OCI-LY7 (cell line): ENCODE measurements around the gene MYMK. TPM values are rescaled to one million over a fixed set of nuclear protein-coding genes. Genes with fewer than 3 reads are reported as not detected.

Source experiments
- Bru-seq: library from RNA; stranded (reverse); fragments of 400-500 nt; gene quantifications from one replicate; lab custom pipeline; 2021; lab: Mats Ljungman, UMichigan
- BruChase-seq, 2 experiments: library from RNA; stranded (reverse); fragments of 400-500 nt; gene quantifications; one replicate each; lab custom pipeline; 2021; lab: Mats Ljungman, UMichigan
- BruUV-seq: library from RNA; stranded (reverse); fragments of 400-500 nt; replicated peaks from 2 replicates; lab custom pipeline; 2021; lab: Mats Ljungman, UMichigan
- CTCF ChIA-PET: fragments of 300-600 bp; sonication (Branson Sonifier 250); formaldehyde crosslinking; loops from one replicate; lab custom pipeline; 2022; ENCODE audit warnings: antibody characterized with exemption; ENCODE audit not compliant: unreplicated experiment; lab: Charles Lee
- POLR2A ChIA-PET: fragments of 300-600 bp; sonication (Branson Sonifier 250); formaldehyde crosslinking; loops from one replicate; lab custom pipeline; 2022; ENCODE audit warnings: antibody characterized with exemption; lab: Charles Lee
- DNase-seq: peaks from one replicate; pipeline ENCODE4 v3.0.0-alpha.2; 2015; ENCODE audit warnings: low spot score
- H2AFZ ChIP-seq: fragments of 200-600 bp; sonication (generic), shearing (Covaris generic); 2 replicates; pipeline ENCODE4 v1.6.1; 2014; ENCODE audit warnings: mild to moderate bottlenecking, antibody characterized with exemption, low read length, moderate library complexity
- H3K27ac ChIP-seq: fragments of 200-600 bp; sonication (generic); 2 replicates; pipeline ENCODE4 v1.5.1; 2014; ENCODE audit warnings: mixed run types, low read depth, mild to moderate bottlenecking, moderate library complexity, low read length, inconsistent platforms; ENCODE audit not compliant: poor library complexity, severe bottlenecking
- H3K36me3 ChIP-seq: fragments of 200-600 bp; sonication (generic); 2 replicates; pipeline ENCODE4 v1.6.1; 2014; ENCODE audit warnings: mild to moderate bottlenecking, antibody characterized with exemption, low read length, moderate library complexity, mixed read lengths; ENCODE audit not compliant: insufficient read depth
- H3K4me1 ChIP-seq: fragments of 200-600 bp; sonication (generic); 2 replicates; pipeline ENCODE4 v1.5.1; 2014; ENCODE audit warnings: mild to moderate bottlenecking, low read length; ENCODE audit not compliant: insufficient read depth, poor library complexity, severe bottlenecking
- H3K4me2 ChIP-seq: fragments of 200-600 bp; sonication (generic); 2 replicates; pipeline ENCODE4 v1.6.1; 2014; ENCODE audit warnings: mild to moderate bottlenecking, low read length
- H3K4me3 ChIP-seq: fragments of 200-600 bp; sonication (generic); 2 replicates; pipeline ENCODE4 v1.5.1; 2014; ENCODE audit warnings: mild to moderate bottlenecking, low read depth, low read length; ENCODE audit not compliant: poor library complexity, severe bottlenecking
- H3K79me2 ChIP-seq: fragments of 200-600 bp; sonication (generic); 2 replicates; pipeline ENCODE4 v1.6.1; 2016; ENCODE audit warnings: low read depth, mild to moderate bottlenecking, low read length, moderate library complexity, mixed read lengths; ENCODE audit not compliant: insufficient read depth
- H3K9me2 ChIP-seq: fragments of 200-600 bp; sonication (generic); 2 replicates; pipeline ENCODE4 v1.6.1; 2016; ENCODE audit warnings: mild to moderate bottlenecking, low read length, mixed read lengths; ENCODE audit not compliant: insufficient read depth
- H3K9me3 ChIP-seq: fragments of 200-600 bp; sonication (generic); 2 replicates; pipeline ENCODE4 v1.6.1; 2014; ENCODE audit warnings: mild to moderate bottlenecking, mixed run types, low read length, mixed read lengths
- H4K20me1 ChIP-seq: fragments of 200-600 bp; sonication (generic); 2 replicates; pipeline ENCODE4 v1.6.1; 2014; ENCODE audit warnings: mild to moderate bottlenecking, antibody characterized with exemption, low read length, moderate library complexity, mixed read lengths; ENCODE audit not compliant: insufficient read depth
- CTCF ChIP-seq: fragments of 200-600 bp; sonication (generic); conservative IDR thresholded peaks from 2 replicates; pipeline ENCODE4 v1.5.1; 2014; ENCODE audit warnings: mild to moderate bottlenecking, antibody characterized with exemption, low read length, moderate library complexity, mixed read lengths
- EZH2phosphoT487 ChIP-seq: fragments of 200-600 bp; sonication (generic); IDR thresholded peaks from 2 replicates; pipeline ENCODE4 v1.6.1; 2018; ENCODE audit warnings: low read depth, borderline replicate concordance, mild to moderate bottlenecking, mixed run types, antibody characterized with exemption, low read length, moderate library complexity, mixed read lengths
- intact Hi-C: fragments of 100-400 bp; cut with micrococcal nuclease; formaldehyde crosslinking; loops from one replicate; pipeline ENCODE4 v1.10.0; 2022; ENCODE audit not compliant: unreplicated experiment
- long read RNA-seq: library from polyadenylated mRNA; stranded (forward); transcript quantifications from one replicate; pipeline ENCODE4 v2.0.0, GENCODE V29; 2022
- total RNA-seq, 2 experiments: library from RNA; depleted of rRNA in 1 of 2; stranded (reverse); fragments of >200 nt in 1 of 2; shearing (Covaris generic) in 1 of 2; gene quantifications; 2 replicates each; pipeline ENCODE4 v1.2.3, GENCODE V29; 2014 to 2022

The MYMK gene
- total RNA-seq (2014; rRNA removed; shearing (Covaris generic)): not detected in 2 replicates
- total RNA-seq (2022): not detected in 2 replicates
- not detected for Bru-seq, nascent RNA
- BruChase-seq, experiment 1, labeled RNA remaining after a 6-hour chase: not detected
- not detected for BruChase-seq, experiment 2, labeled RNA remaining after a 2-hour chase
- long read RNA-seq: 0 reads

GRCh38 chr9:133524679-133525228 lies at the start of gene MYMK:
TSS of gene MYMK (minus strand) at chr9:133524959. CDS start at chr9:133524844, 115 bp downstream.
- no TSS peak for BruUV-seq
- Histone ChIP-seq H2AFZ (no peak within 1 kb of the TSS), H3K4me2 (no peak within 1 kb of the TSS), H3K4me1 (no peaks in the 10 kb centered on the region), H3K4me3 (no peak within 1 kb of the TSS), H3K9me2 (no peaks in the 10 kb centered on the region), H3K36me3 (no peaks in the 10 kb centered on the region), H3K9me3 (no peaks in the 10 kb centered on the region), H4K20me1 (no peaks in the 10 kb centered on the region), H3K27ac (no peak within 1 kb of the TSS), H3K79me2 (no peaks in the 10 kb centered on the region)
- intact Hi-C loops: no loop called here
- TF ChIP-seq EZH2phosphoT487 (no peak), CTCF (no peak)
- POLR2A ChIA-PET: no interaction called here
- CTCF ChIA-PET: no interaction called here
- no peak for DNase-seq

GRCh38 chr9:133573791-133574515 lies 49.2 kb upstream of the MYMK start:
- no peak overlapping the region for H2AFZ ChIP-seq
- no peaks in the 10 kb centered on the region for H3K9me2 ChIP-seq
- H3K4me3 ChIP-seq: no peak overlapping the region
- ChIA-PET CTCF (no interaction called here), POLR2A (interaction anchor here (1.0 kb wide), 1 partner anchor 116 kb away, joined by 7 read pairs; no protein-coding TSS in a partner anchor)
- no peak overlapping the region for H3K27ac ChIP-seq
- no peak for TF ChIP-seq CTCF
- TF ChIP-seq EZH2phosphoT487: no peak
- DNase-seq: no peak
- no peaks in the 10 kb centered on the region for H3K79me2 ChIP-seq
- no peak overlapping the region for H3K4me2 ChIP-seq
- peaks cover 19% of the 10 kb centered on the region for H3K4me1 ChIP-seq
- intact Hi-C loops: no loop called here
- H3K36me3 ChIP-seq: no peaks in the 10 kb centered on the region
- no peaks in the 10 kb centered on the region for H4K20me1 ChIP-seq
- BruUV-seq: no TSS peak
- H3K9me3 ChIP-seq: no peaks in the 10 kb centered on the region
